Skeletal muscle tissue (tissue), 4 donors: Measurements from ENCODE around the gene ITIH4. TPM values are rescaled to one million over a fixed set of nuclear protein-coding genes. Genes with fewer than 3 reads are reported as not detected.
A peak's percentile ranks its signal among the peaks of the same experiment; 100 is the strongest.

ENCODE experiments used
- H3K27ac ChIP-seq: one replicate; pipeline ENCODE4 v1.7.0; 2013; ENCODE audit warnings: mild to moderate bottlenecking, low read depth, low read length, inconsistent platforms
- H3K27me3 ChIP-seq, 3 donors: one replicate each; pipeline ENCODE4 v1.7.0; 2013; ENCODE audit warnings: low read length in 3 of 3; ENCODE audit not compliant: control insufficient read depth in 3 of 3, insufficient read depth in 3 of 3
- H3K36me3 ChIP-seq, 3 donors: one replicate each; pipeline ENCODE4 v1.7.0; 2013; ENCODE audit warnings: low read length in 3 of 3; ENCODE audit not compliant: control insufficient read depth in 3 of 3, insufficient read depth in 3 of 3
- H3K4me1 ChIP-seq, 3 donors: one replicate each; pipeline ENCODE4 v1.7.0; 2013; ENCODE audit warnings: low read length in 3 of 3, mild to moderate bottlenecking in 3 of 3; ENCODE audit not compliant: control insufficient read depth in 3 of 3, insufficient read depth in 3 of 3
- H3K4me3 ChIP-seq, 3 donors: one replicate each; pipeline ENCODE4 v1.7.0; 2013; ENCODE audit warnings: low read length in 3 of 3
- H3K9ac ChIP-seq, 3 donors: one replicate each; pipeline ENCODE4 v1.7.0; 2013; ENCODE audit warnings: low read length in 3 of 3, mild to moderate bottlenecking in 3 of 3, moderate library complexity in 2 of 3, low read depth in 1 of 3
- H3K9me3 ChIP-seq, 3 donors: one replicate each; pipeline ENCODE4 v1.7.0; 2013; ENCODE audit warnings: low read length in 3 of 3; ENCODE audit not compliant: control insufficient read depth in 3 of 3
- total RNA-seq: library from RNA; depleted of rRNA; stranded (reverse); fragments of >200 nt; gene quantifications from one replicate; pipeline ENCODE4 v1.2.3, GENCODE V29; 2014
- donor health status: Osteomylitis.

The ITIH4 gene
- total RNA-seq, 1 donor from 2014 or later = 4.2 TPM

DNA sequence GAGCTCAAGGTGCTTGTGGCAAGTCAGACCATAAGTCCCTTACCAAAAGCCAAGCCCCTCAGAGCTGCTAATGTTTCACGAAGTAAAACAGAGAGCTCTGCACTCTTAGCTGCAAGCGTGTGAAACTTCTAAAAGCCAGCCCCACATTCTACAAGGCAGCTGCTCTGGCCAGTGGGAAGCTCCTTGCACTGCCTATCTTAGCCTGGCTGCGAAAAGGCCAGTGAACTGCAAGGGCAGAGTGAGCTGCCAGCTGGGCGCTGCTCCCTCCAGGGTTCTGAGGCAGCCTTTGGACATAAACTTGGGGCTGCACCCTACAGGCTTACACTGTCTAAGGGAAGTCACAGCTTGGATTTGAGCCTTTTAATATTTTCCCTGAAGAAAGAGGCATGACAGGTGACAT, 6.5 kb upstream of the ITIH4 start:
- H3K9ac ChIP-seq = peak overlapping the region in 2 of 3 donors; percentile 63 to 82
- H3K9me3 ChIP-seq = no peaks in the 10 kb centered on the region
- peak overlapping the region; percentile 95 for H3K27ac ChIP-seq
- H3K27me3 ChIP-seq = no peaks in the 10 kb centered on the region
- H3K4me1 ChIP-seq = peaks cover 75 to 96% (median 81%) of the 10 kb centered on the region in 3 donors
- H3K36me3 ChIP-seq = peaks cover 21 to 35% (median 30%) of the 10 kb centered on the region in 3 donors
- peak overlapping the region; percentile 25 to 46 (median 38) for H3K4me3 ChIP-seq

GRCh38 chr3:52836471-52836845, 6.0 kb upstream of the ITIH4 start:
- Histone ChIP-seq H3K4me3 (peak overlapping the region; percentile 25 to 64 (median 48)), H3K36me3 (peaks cover 21 to 35% (median 27%) of the 10 kb centered on the region in 3 donors), H3K9ac (peak overlapping the region; percentile 63 to 82 (median 67)), H3K27me3 (no peaks in the 10 kb centered on the region), H3K4me1 (peaks cover 75 to 96% (median 81%) of the 10 kb centered on the region in 3 donors), H3K27ac (peak overlapping the region; percentile 95), H3K9me3 (no peaks in the 10 kb centered on the region)

- H3K36me3 ChIP-seq = peaks cover 20 to 33% (median 24%) of the 10 kb centered on the region in 3 donors
- no peaks in the 10 kb centered on the region for H3K9me3 ChIP-seq
- peak overlapping the region; percentile 95 for H3K27ac ChIP-seq
- H3K4me1 ChIP-seq = peaks cover 75 to 96% (median 81%) of the 10 kb centered on the region in 3 donors
- H3K27me3 ChIP-seq = no peaks in the 10 kb centered on the region
- H3K4me3 ChIP-seq = peak overlapping the region; percentile 78 to 96 (median 95)
- H3K9ac ChIP-seq = peak overlapping the region; percentile 71 to 99 (median 88)
Measured at GRCh38 chr3:52835766-52836470, 5.4 kb upstream of the ITIH4 start.

GRCh38 chr3:52834871-52835501, 4.5 kb upstream of the ITIH4 start, which contains the start of gene MUSTN1:
Gene MUSTN1, minus strand, starts transcription at chr3:52835019. Its CDS starts 71 bp downstream, at chr3:52834948.
- Histone ChIP-seq H3K27me3 (no peaks in the 10 kb centered on the region), H3K27ac (peak within 1 kb of the TSS; percentile 95), H3K4me3 (peak within 1 kb of the TSS; percentile 78 to 96 (median 95)), H3K9me3 (no peaks in the 10 kb centered on the region), H3K4me1 (peaks cover 76 to 96% (median 79%) of the 10 kb centered on the region in 3 donors), H3K36me3 (peaks cover 25 to 30% (median 29%) of the 10 kb centered on the region in 3 donors), H3K9ac (peak within 1 kb of the TSS; percentile 71 to 99 (median 88))

GRCh38 chr3:52833202-52833601, 2.7 kb upstream of the ITIH4 start:
- peaks cover 62 to 86% (median 64%) of the 10 kb centered on the region in 3 donors for H3K4me1 ChIP-seq
- H3K9ac ChIP-seq = peak overlapping the region; percentile 70 to 99 (median 88)
- peak overlapping the region; percentile 78 to 96 (median 95) for H3K4me3 ChIP-seq

GRCh38 chr3:52831500-52832301, 1.2 kb upstream of the ITIH4 start:
- Histone ChIP-seq H3K9ac (peak overlapping the region; percentile 70 to 99 (median 74)), H3K9me3 (no peaks in the 10 kb centered on the region), H3K36me3 (peaks cover 42 to 53% (median 51%) of the 10 kb centered on the region in 3 donors), H3K4me1 (peaks cover 49 to 75% (median 49%) of the 10 kb centered on the region in 3 donors), H3K27me3 (no peaks in the 10 kb centered on the region), H3K27ac (peak overlapping the region; percentile 95), H3K4me3 (peak overlapping the region; percentile 78 to 96 (median 95))

More at GRCh38 chr3:52833202-52833601, 2.7 kb upstream of the ITIH4 start:
- Histone ChIP-seq H3K9me3 (no peaks in the 10 kb centered on the region), H3K27ac (peak overlapping the region; percentile 95), H3K36me3 (peaks cover 35 to 43% (median 37%) of the 10 kb centered on the region in 3 donors), H3K27me3 (no peaks in the 10 kb centered on the region)

- H3K4me3 ChIP-seq = no peak overlapping the region
- no peaks in the 10 kb centered on the region for H3K9me3 ChIP-seq
- peaks cover 33 to 58% (median 33%) of the 10 kb centered on the region in 3 donors for H3K4me1 ChIP-seq
- peaks cover 56 to 67% (median 66%) of the 10 kb centered on the region in 3 donors for H3K36me3 ChIP-seq
- peak overlapping the region; percentile 95 for H3K27ac ChIP-seq
- H3K27me3 ChIP-seq = no peaks in the 10 kb centered on the region
- H3K9ac ChIP-seq = peak overlapping the region in 2 of 3 donors; percentile 27 to 57
Measured at GRCh38 chr3:52829906-52830463, 487 bp downstream of the ITIH4 start.

GRCh38 chr3:52829482-52829881, 990 bp downstream of the ITIH4 start:
- H3K36me3 ChIP-seq = peaks cover 60 to 72% (median 71%) of the 10 kb centered on the region in 3 donors
- no peak overlapping the region for H3K4me3 ChIP-seq
- no peak overlapping the region for H3K9ac ChIP-seq
- H3K9me3 ChIP-seq = no peaks in the 10 kb centered on the region
- no peaks in the 10 kb centered on the region for H3K27me3 ChIP-seq
- peaks cover 32 to 55% (median 33%) of the 10 kb centered on the region in 3 donors for H3K4me1 ChIP-seq
- H3K27ac ChIP-seq = no peak overlapping the region

GRCh38 chr3:52827866-52828376, 2.6 kb downstream of the ITIH4 start:
- Histone ChIP-seq H3K27ac (no peak overlapping the region), H3K27me3 (no peaks in the 10 kb centered on the region), H3K4me1 (peaks cover 27 to 40% (median 29%) of the 10 kb centered on the region in 3 donors)

More at GRCh38 chr3:52827866-52828376, 2.6 kb downstream of the ITIH4 start:
- Histone ChIP-seq H3K9ac (peak overlapping the region in 2 of 3 donors; percentile 2 to 25), H3K9me3 (no peaks in the 10 kb centered on the region), H3K36me3 (peaks cover 67 to 73% (median 73%) of the 10 kb centered on the region in 3 donors), H3K4me3 (no peak overlapping the region)
